Glutamatergic neuron (in vitro differentiated cells): Measurements from ENCODE around the gene IRF2. TPM values are rescaled to one million over a fixed set of nuclear protein-coding genes. Genes with fewer than 3 reads are reported as not detected.
A peak's percentile ranks its signal among the peaks of the same experiment; 100 is the strongest.

ENCODE experiments used
- DNase-seq: peaks from one replicate; pipeline ENCODE4 v3.0.0; 2022
- H3K27ac Mint-ChIP-seq: one replicate; pipeline ENCODE4 v1.8.0; 2020; ENCODE audit warnings: mild to moderate bottlenecking, mixed read lengths, inconsistent platforms; ENCODE audit not compliant: unreplicated experiment
- H3K27me3 Mint-ChIP-seq: one replicate; pipeline ENCODE4 v1.8.0; 2020; ENCODE audit warnings: mild to moderate bottlenecking, moderate library complexity, mixed read lengths, inconsistent platforms; ENCODE audit not compliant: unreplicated experiment
- H3K36me3 Mint-ChIP-seq: one replicate; pipeline ENCODE4 v1.8.0; 2020; ENCODE audit warnings: mild to moderate bottlenecking, mixed read lengths, inconsistent platforms; ENCODE audit not compliant: unreplicated experiment
- H3K4me1 Mint-ChIP-seq: one replicate; pipeline ENCODE4 v1.8.0; 2020; ENCODE audit warnings: mild to moderate bottlenecking, low read depth, mixed read lengths, inconsistent platforms; ENCODE audit not compliant: unreplicated experiment
- H3K4me3 Mint-ChIP-seq: one replicate; pipeline ENCODE4 v1.8.0; 2020; ENCODE audit warnings: mild to moderate bottlenecking, mixed read lengths, inconsistent platforms; ENCODE audit not compliant: unreplicated experiment
- H3K9me3 Mint-ChIP-seq: one replicate; pipeline ENCODE4 v1.8.0; 2020; ENCODE audit warnings: mild to moderate bottlenecking, moderate library complexity, mixed read lengths, inconsistent platforms; ENCODE audit not compliant: unreplicated experiment
- CTCF ChIP-seq: fragments of 200-600 bp; sonication (generic); IDR thresholded peaks from one replicate; pipeline ENCODE4 v1.5.0; 2021; ENCODE audit not compliant: partially characterized antibody, unreplicated experiment
- total RNA-seq: library from RNA; stranded (reverse); fragmentation: NEBNext Ultra II Directional; extraction: Animal tissue kit (Norgen Biotek cat#: 25700); gene quantifications from one replicate; pipeline ENCODE4 v1.2.1, GENCODE V29; 2021; ENCODE audit not compliant: unreplicated experiment

Gene IRF2
- total RNA-seq, 1 donor from 2014 or later, result 7.4 TPM

DNA sequence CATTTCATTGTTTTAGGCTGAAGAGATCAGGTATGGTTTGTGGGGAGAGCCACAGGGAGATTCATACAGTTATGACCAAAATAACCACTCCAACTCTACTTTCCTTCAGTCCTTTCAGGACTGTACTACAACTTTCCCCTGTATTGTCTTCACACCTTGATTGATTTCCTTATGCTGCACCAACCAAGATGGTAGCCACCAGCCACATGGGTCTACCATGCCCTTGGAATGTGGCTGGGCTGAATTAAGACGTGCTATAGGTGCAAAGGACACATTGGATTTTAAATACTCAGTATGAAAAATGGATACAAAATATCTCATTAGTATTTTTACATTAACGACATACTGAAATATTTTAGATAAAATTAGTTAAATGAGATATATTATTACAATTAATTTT, 11.2 kb downstream of the IRF2 start:
- Mint-ChIP-seq H3K27me3 (no peaks in the 10 kb centered on the region), H3K4me3 (no peak overlapping the region), H3K36me3 (no peaks in the 10 kb centered on the region), H3K27ac (no peak overlapping the region), H3K4me1 (no peaks in the 10 kb centered on the region), H3K9me3 (no peaks in the 10 kb centered on the region)
- TF ChIP-seq CTCF, result no peak
- DNase-seq, result no peak

GRCh38 chr4:184462724-184463123, 11.6 kb downstream of the IRF2 start:
- TF ChIP-seq CTCF, result no peak
- DNase-seq, result no peak
- Mint-ChIP-seq H3K4me1 (no peaks in the 10 kb centered on the region), H3K4me3 (no peak overlapping the region), H3K27me3 (no peaks in the 10 kb centered on the region), H3K27ac (no peak overlapping the region), H3K9me3 (no peaks in the 10 kb centered on the region), H3K36me3 (no peaks in the 10 kb centered on the region)

DNA sequence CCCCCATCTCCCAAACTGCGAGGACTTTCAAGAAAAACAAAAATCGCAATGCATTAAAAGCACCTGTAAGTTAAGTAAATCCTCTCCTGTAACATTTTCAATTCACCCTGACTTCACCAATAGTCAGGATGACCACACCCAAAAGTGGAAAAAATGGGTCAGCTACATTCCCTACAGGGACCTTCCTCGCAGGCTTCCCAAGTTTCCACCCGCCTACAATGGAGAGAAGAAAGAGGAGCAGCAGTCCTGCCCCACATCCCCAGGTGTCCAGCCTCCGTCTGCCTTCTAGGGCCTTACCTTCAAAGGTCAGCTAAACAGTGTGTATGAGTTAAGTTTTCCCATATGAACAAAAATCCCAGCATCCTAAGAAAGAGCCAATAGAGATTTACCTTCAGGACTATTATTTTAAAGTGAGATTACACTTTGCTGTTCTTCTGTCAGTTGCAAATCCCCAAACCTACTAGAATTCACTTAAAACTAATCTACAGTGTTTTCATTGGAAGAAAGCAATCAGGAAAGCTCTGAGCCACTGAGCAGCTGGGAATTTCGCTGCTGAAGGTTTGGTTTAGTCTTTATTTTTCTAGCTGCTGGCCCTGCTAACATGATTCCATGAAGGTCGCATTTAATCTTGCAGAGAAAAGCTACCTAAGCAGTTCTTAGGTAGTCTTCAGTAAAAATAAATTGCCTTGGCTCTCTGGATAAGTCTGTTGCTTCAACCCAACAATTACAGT, 12.5 kb downstream of the IRF2 start:
- no peaks in the 10 kb centered on the region for H3K9me3 Mint-ChIP-seq
- no peak overlapping the region for H3K27ac Mint-ChIP-seq
- H3K4me3 Mint-ChIP-seq, result no peak overlapping the region
- TF ChIP-seq CTCF, result no peak
- no peaks in the 10 kb centered on the region for H3K27me3 Mint-ChIP-seq
- no peak for DNase-seq
- H3K36me3 Mint-ChIP-seq, result no peaks in the 10 kb centered on the region
- no peaks in the 10 kb centered on the region for H3K4me1 Mint-ChIP-seq

- peak overlapping the region; percentile 55 for H3K27ac Mint-ChIP-seq
- no peak for DNase-seq
- no peaks in the 10 kb centered on the region for H3K9me3 Mint-ChIP-seq
- no peak for TF ChIP-seq CTCF
- no peaks in the 10 kb centered on the region for H3K27me3 Mint-ChIP-seq
- H3K4me1 Mint-ChIP-seq, result no peaks in the 10 kb centered on the region
- no peak overlapping the region for H3K4me3 Mint-ChIP-seq
- H3K36me3 Mint-ChIP-seq, result peaks cover 3% of the 10 kb centered on the region
These were observed 13.7 kb downstream of the IRF2 start for GRCh38 chr4:184460499-184461285.

DNA sequence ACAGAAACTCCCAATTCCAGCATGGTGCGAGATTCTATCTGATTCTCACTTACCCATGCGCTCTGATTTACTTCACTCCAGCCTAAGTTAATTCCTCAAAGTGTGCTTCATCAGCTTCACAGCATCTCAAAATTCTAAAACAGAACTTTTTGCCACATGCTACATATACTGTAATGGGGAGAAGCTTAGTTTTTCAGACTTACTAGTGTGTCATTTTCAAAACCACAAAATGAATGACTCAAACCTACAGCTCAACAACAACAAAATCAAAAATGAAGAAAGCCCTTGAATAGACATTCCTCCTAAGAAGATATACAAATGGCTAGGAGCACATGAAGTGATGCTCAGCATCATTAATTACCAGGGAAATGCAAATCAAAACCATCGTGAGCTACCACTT, 14.9 kb downstream of the IRF2 start:
- no peak for DNase-seq
- Mint-ChIP-seq H3K9me3 (peaks cover 1% of the 10 kb centered on the region), H3K27ac (no peak overlapping the region), H3K4me3 (no peak overlapping the region), H3K4me1 (no peaks in the 10 kb centered on the region), H3K27me3 (no peaks in the 10 kb centered on the region), H3K36me3 (peaks cover 3% of the 10 kb centered on the region)
- TF ChIP-seq CTCF, result no peak
